ENCODE measurements around the gene ZBTB16.

DNA sequence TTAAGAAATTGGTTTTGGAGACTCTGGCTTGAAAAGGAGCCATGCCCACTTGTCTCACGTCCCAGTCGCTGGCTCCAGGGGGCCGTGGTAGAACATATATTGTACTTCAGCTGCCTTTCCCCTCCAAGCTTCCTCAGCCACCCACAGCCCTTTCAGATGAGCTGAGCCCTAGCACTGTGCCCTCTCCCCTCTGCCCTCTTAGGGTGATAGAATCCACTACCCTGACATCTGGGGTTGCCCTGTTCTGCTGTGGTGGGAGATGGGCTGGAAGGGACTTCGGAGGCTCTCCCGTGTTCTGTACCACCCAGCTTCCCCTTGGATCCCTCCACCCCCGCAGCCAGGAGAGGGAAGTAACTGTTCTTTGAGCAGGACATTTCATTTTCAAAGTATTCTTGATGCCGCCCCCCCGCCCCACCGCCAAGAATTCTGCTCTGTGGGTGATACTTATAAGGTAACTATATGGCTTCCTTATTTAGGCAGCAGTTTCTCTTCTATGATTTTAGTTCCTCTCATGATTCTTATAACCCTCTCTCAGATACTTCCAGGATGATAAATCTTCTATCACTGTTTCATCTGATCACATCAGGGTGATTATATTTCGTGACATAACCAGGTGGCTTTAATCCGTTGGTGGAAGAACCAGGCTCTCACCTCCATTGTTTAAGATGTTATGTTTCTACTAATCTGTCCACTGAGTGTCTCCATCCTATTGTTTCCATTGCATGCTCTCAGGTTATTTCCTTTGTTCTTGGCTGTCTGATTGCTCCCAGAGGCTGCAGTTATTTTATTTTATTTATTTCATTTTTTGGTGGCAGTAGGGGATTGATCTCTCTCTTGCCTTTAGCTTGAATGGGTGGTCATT lies 24.1 kb downstream of the ZBTB16 start:
- no peak for TF ChIP-seq POLR2A (IDR thresholded peaks at IDR 0.05)
- TF ChIP-seq, protein P1, sequence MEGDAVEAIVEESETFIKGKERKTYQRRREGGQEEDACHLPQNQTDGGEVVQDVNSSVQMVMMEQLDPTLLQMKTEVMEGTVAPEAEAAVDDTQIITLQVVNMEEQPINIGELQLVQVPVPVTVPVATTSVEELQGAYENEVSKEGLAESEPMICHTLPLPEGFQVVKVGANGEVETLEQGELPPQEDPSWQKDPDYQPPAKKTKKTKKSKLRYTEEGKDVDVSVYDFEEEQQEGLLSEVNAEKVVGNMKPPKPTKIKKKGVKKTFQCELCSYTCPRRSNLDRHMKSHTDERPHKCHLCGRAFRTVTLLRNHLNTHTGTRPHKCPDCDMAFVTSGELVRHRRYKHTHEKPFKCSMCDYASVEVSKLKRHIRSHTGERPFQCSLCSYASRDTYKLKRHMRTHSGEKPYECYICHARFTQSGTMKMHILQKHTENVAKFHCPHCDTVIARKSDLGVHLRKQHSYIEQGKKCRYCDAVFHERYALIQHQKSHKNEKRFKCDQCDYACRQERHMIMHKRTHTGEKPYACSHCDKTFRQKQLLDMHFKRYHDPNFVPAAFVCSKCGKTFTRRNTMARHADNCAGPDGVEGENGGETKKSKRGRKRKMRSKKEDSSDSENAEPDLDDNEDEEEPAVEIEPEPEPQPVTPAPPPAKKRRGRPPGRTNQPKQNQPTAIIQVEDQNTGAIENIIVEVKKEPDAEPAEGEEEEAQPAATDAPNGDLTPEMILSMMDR (IDR thresholded peaks at IDR 0.05): no peak

Measured in adrenal gland (tissue), 5 donors.